Vagina (tissue), 2 donors: Measurements from ENCODE around the gene THAP5.

Experiments
- POLR2AphosphoS5 ChIP-seq, 2 donors: sonication (generic); formaldehyde crosslinking; IDR thresholded peaks; one replicate each; pipeline ENCODE4 v1.9.0; 2017; ENCODE audit warnings: antibody characterized with exemption in 2 of 2, mild to moderate bottlenecking in 2 of 2, low read depth in 1 of 2; ENCODE audit not compliant: insufficient read depth in 1 of 2
- TF ChIP-seq, protein P1 (sequence below), 3 experiments: fragments of 450-650 bp in 2 of 3; fragments of 200-600 bp in 1 of 3; sonication (generic) in 1 of 3; IDR thresholded peaks; one replicate each; pipeline ENCODE4 v1.5.1; 2017 to 2019; ENCODE audit warnings: antibody characterized with exemption in 3 of 3, mild to moderate bottlenecking in 2 of 3, moderate library complexity in 2 of 3

DNA sequence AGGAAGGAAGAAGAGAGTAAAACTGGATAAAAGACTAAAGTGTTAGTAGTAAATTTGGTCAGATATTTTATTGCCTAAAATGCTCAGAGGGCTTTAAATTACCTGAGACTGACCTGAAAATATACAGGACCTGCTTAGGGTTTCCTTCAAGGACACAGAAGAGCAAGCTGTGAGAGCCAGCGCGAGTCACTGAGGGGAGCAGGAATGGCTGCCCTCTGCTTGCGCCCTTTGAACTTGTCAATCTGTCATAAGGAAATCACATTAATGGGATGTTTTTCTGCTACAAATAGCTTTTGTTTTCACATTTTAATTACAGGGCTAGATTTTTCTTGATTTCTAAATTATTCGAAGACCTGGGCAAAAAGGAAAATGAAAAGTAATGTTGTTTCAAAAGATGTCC is 27.1 kb upstream of the THAP5 start:
- TF ChIP-seq, protein P1, sequence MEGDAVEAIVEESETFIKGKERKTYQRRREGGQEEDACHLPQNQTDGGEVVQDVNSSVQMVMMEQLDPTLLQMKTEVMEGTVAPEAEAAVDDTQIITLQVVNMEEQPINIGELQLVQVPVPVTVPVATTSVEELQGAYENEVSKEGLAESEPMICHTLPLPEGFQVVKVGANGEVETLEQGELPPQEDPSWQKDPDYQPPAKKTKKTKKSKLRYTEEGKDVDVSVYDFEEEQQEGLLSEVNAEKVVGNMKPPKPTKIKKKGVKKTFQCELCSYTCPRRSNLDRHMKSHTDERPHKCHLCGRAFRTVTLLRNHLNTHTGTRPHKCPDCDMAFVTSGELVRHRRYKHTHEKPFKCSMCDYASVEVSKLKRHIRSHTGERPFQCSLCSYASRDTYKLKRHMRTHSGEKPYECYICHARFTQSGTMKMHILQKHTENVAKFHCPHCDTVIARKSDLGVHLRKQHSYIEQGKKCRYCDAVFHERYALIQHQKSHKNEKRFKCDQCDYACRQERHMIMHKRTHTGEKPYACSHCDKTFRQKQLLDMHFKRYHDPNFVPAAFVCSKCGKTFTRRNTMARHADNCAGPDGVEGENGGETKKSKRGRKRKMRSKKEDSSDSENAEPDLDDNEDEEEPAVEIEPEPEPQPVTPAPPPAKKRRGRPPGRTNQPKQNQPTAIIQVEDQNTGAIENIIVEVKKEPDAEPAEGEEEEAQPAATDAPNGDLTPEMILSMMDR (IDR thresholded peaks at IDR 0.05) = no peak
- TF ChIP-seq POLR2AphosphoS5 (IDR thresholded peaks at IDR 0.05; ENCODE audit: insufficient read depth in 1 of 2, low read depth in 1 of 2) = no peak
